PFSK-1 (cell line): ENCODE measurements around the gene UBE2L5.

Experiments used
- FOXP2 ChIP-seq: optimal IDR thresholded peaks from 2 replicates; pipeline ENCODE3; 2011; ENCODE audit warnings: borderline replicate concordance, control low read depth, inconsistent platforms; ENCODE audit not compliant: insufficient read depth; ENCODE audit errors: extremely low read length, extremely low read depth
- POLR2AphosphoS5 ChIP-seq: IDR thresholded peaks from 2 replicates; pipeline ENCODE4 v1.6.1; 2012; ENCODE audit warnings: low read depth, mild to moderate bottlenecking, control low read depth, low read length, moderate library complexity
- REST ChIP-seq, 2 experiments: IDR thresholded peaks; 2 replicates each; pipeline versions ENCODE4 v1.6.1 to v1.8.0; 2011 to 2012; ENCODE audit warnings: low read depth in 2 of 2, low read length in 2 of 2, control low read depth in 1 of 2, inconsistent platforms in 1 of 2, mild to moderate bottlenecking in 1 of 2, moderate library complexity in 1 of 2; ENCODE audit not compliant: insufficient read depth in 1 of 2
- SIN3A ChIP-seq: IDR thresholded peaks from 2 replicates; pipeline ENCODE4 v1.6.1; 2012; ENCODE audit warnings: mild to moderate bottlenecking, low read length, moderate library complexity, borderline replicate concordance; ENCODE audit not compliant: insufficient read depth
- TAF1 ChIP-seq: IDR thresholded peaks from 2 replicates; pipeline ENCODE4 v1.6.1; 2012; ENCODE audit warnings: low read length, control low read depth, borderline replicate concordance; ENCODE audit not compliant: insufficient read depth

The UBE2L5 gene

GRCh38 chr13:30396434-30397075 is 25.7 kb upstream of the UBE2L5 start:
- TF ChIP-seq TAF1 (no peak), REST (IDR thresholded peaks at IDR 0.05; ENCODE audit: insufficient read depth in 1 of 2, low read depth in 2 of 2, low read length in 2 of 2) (no peak), FOXP2 (no peak), SIN3A (no peak), POLR2AphosphoS5 (no peak)

DNA sequence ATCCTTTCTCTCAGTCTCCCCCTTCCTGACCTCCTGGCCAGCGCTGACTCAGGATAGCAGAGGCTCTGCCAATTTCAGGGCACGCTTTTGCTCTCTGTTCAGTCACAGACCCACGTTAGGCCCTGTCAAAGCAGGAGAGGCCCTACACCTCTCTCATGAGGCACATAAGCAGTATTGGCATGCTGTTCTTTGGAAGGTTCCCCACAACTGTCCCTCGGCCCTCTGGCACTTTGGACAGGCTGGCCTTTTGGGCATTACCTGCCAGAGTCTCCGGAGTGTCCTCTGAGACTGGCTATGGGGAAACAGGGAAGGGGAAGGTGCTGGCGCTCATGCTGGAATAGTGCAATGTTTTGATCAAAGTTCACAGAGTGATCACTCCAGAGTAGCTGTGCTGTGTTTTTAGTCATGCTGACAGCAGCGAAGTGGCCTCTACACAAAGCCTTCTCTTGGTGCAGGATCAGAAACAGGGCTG is 23.7 kb upstream of the UBE2L5 start:
- TF ChIP-seq TAF1 (no peak), SIN3A (no peak), FOXP2 (no peak), POLR2AphosphoS5 (no peak), REST (IDR thresholded peaks at IDR 0.05; ENCODE audit: insufficient read depth in 1 of 2, low read depth in 2 of 2, low read length in 2 of 2) (no peak)

DNA sequence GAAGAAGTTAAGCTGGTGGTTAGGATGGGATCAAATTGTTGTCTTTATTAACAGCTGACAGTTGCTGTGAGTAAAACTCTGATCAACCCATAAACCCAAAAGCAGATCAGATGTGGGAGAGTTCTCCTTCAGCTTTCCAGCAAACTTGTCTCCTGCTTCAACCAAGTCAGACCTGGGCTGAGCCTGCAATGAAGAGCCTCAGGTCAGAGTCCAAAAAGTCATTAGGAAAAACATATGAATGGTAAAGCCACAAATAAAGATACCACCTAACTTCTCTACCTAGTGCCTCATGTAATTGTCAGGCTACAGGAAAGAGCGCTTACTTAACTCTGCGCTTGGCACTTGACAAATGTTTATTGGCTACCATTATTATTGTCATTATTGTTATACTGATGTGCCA is 21.9 kb upstream of the UBE2L5 start:
- TF ChIP-seq FOXP2 (no peak), POLR2AphosphoS5 (no peak), REST (IDR thresholded peaks at IDR 0.05; ENCODE audit: insufficient read depth in 1 of 2, low read depth in 2 of 2, low read length in 2 of 2) (no peak), TAF1 (no peak), SIN3A (no peak)

GRCh38 chr13:30401347-30401746 is 20.9 kb upstream of the UBE2L5 start:
- TF ChIP-seq REST (IDR thresholded peaks at IDR 0.05; ENCODE audit: insufficient read depth in 1 of 2, low read depth in 2 of 2, low read length in 2 of 2) (no peak), POLR2AphosphoS5 (no peak), SIN3A (no peak), TAF1 (no peak), FOXP2 (no peak)

GRCh38 chr13:30403456-30403855 is 18.8 kb upstream of the UBE2L5 start:
- TF ChIP-seq FOXP2 (no peak), REST (IDR thresholded peaks at IDR 0.05; ENCODE audit: insufficient read depth in 1 of 2, low read depth in 2 of 2, low read length in 2 of 2) (no peak), SIN3A (no peak), TAF1 (no peak), POLR2AphosphoS5 (no peak)
